ENCODE data around the gene PHF12. TPM values are rescaled to one million over a fixed set of nuclear protein-coding genes. Genes with fewer than 3 reads are reported as not detected.
A peak's percentile ranks its signal among the peaks of the same experiment; 100 is the strongest.
"Not testable (repeated sequence)": the region's sequence is repeated elsewhere in the genome, so short reads cannot be mapped to it uniquely, and the experiment has no call there.

Gene PHF12
- total RNA-seq, 2 experiments from 2014 or later: 66.5 to 67.4 TPM

- Mint-ChIP-seq H3K4me3 (peak overlapping the region; percentile 88), H3K27me3 (ENCODE audit: low read depth) (no peaks in the 10 kb centered on the region), H3K4me1 (ENCODE audit: low read depth) (peaks cover 43% of the 10 kb centered on the region), H3K27ac (peak overlapping the region; percentile 86), H3K9me3 (ENCODE audit: insufficient read depth) (no peaks in the 10 kb centered on the region), H3K36me3 (ENCODE audit: low read depth) (peaks cover 45% of the 10 kb centered on the region)
- ChIA-PET POLR2A (interaction anchor here (1.3 to 2.9 kb wide), 6 partner anchors 9 to 174 kb away, joined by 3 to 14 read pairs (median 9); partner anchors contain the start of genes FAM222B and NEK8), CTCF (interaction anchor here (0.6 to 4.8 kb wide), 17 partner anchors 9 to 305 kb away, joined by 3 to 41 read pairs (median 8); partner anchors contain the start of genes FAM222B, NEK8, PHF12 and TLCD1)
- ATAC-seq (no peak), DNase-seq (no peak)
Observed at GRCh38 chr17:28900986-28901726, 50.2 kb downstream of the PHF12 start.

- ChIA-PET POLR2A (interaction anchor here (0.7 to 2.0 kb wide), 5 partner anchors 28 to 180 kb away, joined by 3 to 10 read pairs (median 4); partner anchors contain the start of genes NEK8 and RPL23A), CTCF (interaction anchor here (1.1 to 7.9 kb wide), 5 partner anchors 27 to 172 kb away, joined by 4 to 64 read pairs (median 12); partner anchors contain the start of genes PHF12 and TLCD1)
- Mint-ChIP-seq H3K4me1 (ENCODE audit: low read depth) (peaks cover 54% of the 10 kb centered on the region), H3K4me3 (no peak overlapping the region), H3K27me3 (ENCODE audit: low read depth) (no peaks in the 10 kb centered on the region), H3K36me3 (ENCODE audit: low read depth) (peaks cover 45% of the 10 kb centered on the region), H3K27ac (peak overlapping the region; percentile 75), H3K9me3 (ENCODE audit: insufficient read depth) (no peaks in the 10 kb centered on the region)
- DNase-seq (no peak), ATAC-seq (no peak)
Observed at GRCh38 chr17:28899212-28899815, 52.0 kb downstream of the PHF12 start.

GRCh38 chr17:28898527-28898955 is 52.8 kb downstream of the PHF12 start:
- H3K4me1 Mint-ChIP-seq (ENCODE audit: low read depth): peaks cover 60% of the 10 kb centered on the region
- peak overlapping the region; percentile 95 for H3K27ac Mint-ChIP-seq
- DNase-seq (no peak), ATAC-seq (no peak)
- peaks cover 48% of the 10 kb centered on the region for H3K36me3 Mint-ChIP-seq (ENCODE audit: low read depth)
- POLR2A ChIA-PET: interaction anchor here (0.7 to 2.6 kb wide), 8 partner anchors 14 to 179 kb away, joined by 3 to 23 read pairs (median 6); partner anchors contain the start of genes NEK8, PHF12, RPL23A and TLCD1
- H3K9me3 Mint-ChIP-seq (ENCODE audit: insufficient read depth): no peaks in the 10 kb centered on the region
- H3K27me3 Mint-ChIP-seq (ENCODE audit: low read depth): no peaks in the 10 kb centered on the region
- CTCF ChIA-PET: interaction anchor here (0.8 to 7.9 kb wide), 10 partner anchors 27 to 217 kb away, joined by 3 to 64 read pairs (median 6); partner anchors contain the start of genes PHF12 and TLCD1
- H3K4me3 Mint-ChIP-seq: peak overlapping the region; percentile 98

GRCh38 chr17:28897769-28898526 is 53.4 kb downstream of the PHF12 start:
- H3K36me3 Mint-ChIP-seq (ENCODE audit: low read depth): peaks cover 54% of the 10 kb centered on the region
- peak overlapping the region; percentile 95 for H3K27ac Mint-ChIP-seq
- no peaks in the 10 kb centered on the region for H3K9me3 Mint-ChIP-seq (ENCODE audit: insufficient read depth)
- H3K4me3 Mint-ChIP-seq: peak overlapping the region; percentile 98
- ATAC-seq: no peak
- CTCF ChIA-PET: interaction anchor here (0.8 to 7.9 kb wide), 14 partner anchors 10 to 218 kb away, joined by 3 to 64 read pairs (median 5); partner anchors contain the start of genes PHF12, TLCD1 and TRAF4
- DNase-seq: peak; percentile 63
- H3K27me3 Mint-ChIP-seq (ENCODE audit: low read depth): no peaks in the 10 kb centered on the region
- peaks cover 60% of the 10 kb centered on the region for H3K4me1 Mint-ChIP-seq (ENCODE audit: low read depth)
- POLR2A ChIA-PET: interaction anchor here (0.9 to 2.6 kb wide), 10 partner anchors 13 to 179 kb away, joined by 3 to 23 read pairs (median 4); partner anchors contain the start of genes NEK8, PHF12, RPL23A and TLCD1

GRCh38 chr17:28896884-28897768 is 54.2 kb downstream of the PHF12 start, which contains the start of gene FLOT2:
TSS of gene FLOT2 (minus strand) at chr17:28897733. CDS start at chr17:28897574, 159 bp downstream.
- peaks cover 58% of the 10 kb centered on the region for H3K36me3 Mint-ChIP-seq (ENCODE audit: low read depth)
- H3K9me3 Mint-ChIP-seq (ENCODE audit: insufficient read depth): no peaks in the 10 kb centered on the region
- H3K27ac Mint-ChIP-seq: peak within 1 kb of the TSS; percentile 95
- peaks cover 66% of the 10 kb centered on the region for H3K4me1 Mint-ChIP-seq (ENCODE audit: low read depth)
- ATAC-seq (peak; percentile 74), DNase-seq (peak; percentile 73)
- POLR2A ChIA-PET: interaction anchor here (0.9 to 2.6 kb wide), 9 partner anchors 26 to 177 kb away, joined by 3 to 23 read pairs (median 4); partner anchors contain the start of genes NEK8, PHF12, RPL23A and TLCD1
- H3K27me3 Mint-ChIP-seq (ENCODE audit: low read depth): no peaks in the 10 kb centered on the region
- peak within 1 kb of the TSS; percentile 98 for H3K4me3 Mint-ChIP-seq
- CTCF ChIA-PET: interaction anchor here (0.9 to 7.9 kb wide), 17 partner anchors 11 to 219 kb away, joined by 3 to 64 read pairs (median 5); partner anchors contain the start of genes PHF12, TLCD1 and TRAF4

GRCh38 chr17:28896491-28896883 is 54.8 kb downstream of the PHF12 start:
- CTCF ChIA-PET: interaction anchor here (0.9 to 7.9 kb wide), 9 partner anchors 16 to 170 kb away, joined by 3 to 64 read pairs (median 5); partner anchors contain the start of gene TLCD1

GRCh38 chr17:28895794-28896447 is 55.4 kb downstream of the PHF12 start:
- H3K9me3 Mint-ChIP-seq (ENCODE audit: insufficient read depth): no peaks in the 10 kb centered on the region
- H3K4me1 Mint-ChIP-seq (ENCODE audit: low read depth): peaks cover 69% of the 10 kb centered on the region
- ChIA-PET CTCF (interaction anchor here (0.9 to 7.9 kb wide), 8 partner anchors 16 to 146 kb away, joined by 3 to 64 read pairs (median 5); no protein-coding TSS in a partner anchor), POLR2A (interaction anchor here (0.8 to 2.6 kb wide), 4 partner anchors 53 to 176 kb away, joined by 3 to 23 read pairs (median 4); partner anchors contain the start of genes FAM222B, PHF12 and RPL23A)
- H3K27ac Mint-ChIP-seq: peak overlapping the region; percentile 95
- no peaks in the 10 kb centered on the region for H3K27me3 Mint-ChIP-seq (ENCODE audit: low read depth)
- no peak for DNase-seq
- H3K36me3 Mint-ChIP-seq (ENCODE audit: low read depth): peaks cover 63% of the 10 kb centered on the region
- no peak for ATAC-seq
- peak overlapping the region; percentile 98 for H3K4me3 Mint-ChIP-seq

More at GRCh38 chr17:28896491-28896883, 54.8 kb downstream of the PHF12 start:
- H3K36me3 Mint-ChIP-seq (ENCODE audit: low read depth): peaks cover 58% of the 10 kb centered on the region
- H3K9me3 Mint-ChIP-seq (ENCODE audit: insufficient read depth): no peaks in the 10 kb centered on the region
- H3K27me3 Mint-ChIP-seq (ENCODE audit: low read depth): no peaks in the 10 kb centered on the region
- POLR2A ChIA-PET: interaction anchor here (0.8 to 2.6 kb wide), 5 partner anchors 54 to 177 kb away, joined by 3 to 23 read pairs (median 4); partner anchors contain the start of genes FAM222B, PHF12 and RPL23A
- no peak for DNase-seq
- peak overlapping the region; percentile 95 for H3K27ac Mint-ChIP-seq
- ATAC-seq: no peak
- H3K4me3 Mint-ChIP-seq: peak overlapping the region; percentile 98
- H3K4me1 Mint-ChIP-seq (ENCODE audit: low read depth): peaks cover 66% of the 10 kb centered on the region

GRCh38 chr17:28893248-28894183 is 57.8 kb downstream of the PHF12 start:
- Mint-ChIP-seq H3K4me3 (peak overlapping the region; percentile 76), H3K27ac (peak overlapping the region; percentile 97), H3K4me1 (ENCODE audit: low read depth) (peaks cover 74% of the 10 kb centered on the region), H3K36me3 (ENCODE audit: low read depth) (peaks cover 54% of the 10 kb centered on the region)
- H3K9me3 Mint-ChIP-seq (ENCODE audit: insufficient read depth); H3K27me3 Mint-ChIP-seq (ENCODE audit: low read depth): not testable (repeated sequence)
- ATAC-seq (peak; percentile 11), DNase-seq (peak; percentile 35)
- POLR2A ChIA-PET: interaction anchor here (0.6 to 2.8 kb wide), 12 partner anchors 9 to 182 kb away, joined by 3 to 13 read pairs (median 4); partner anchors contain the start of genes DHRS13, FAM222B, PHF12 and PROCA1
- CTCF ChIA-PET: interaction anchor here (0.7 to 7.9 kb wide), 13 partner anchors 9 to 223 kb away, joined by 3 to 64 read pairs (median 4); partner anchors contain the start of genes DHRS13, NEK8 and TLCD1

Data from activated CD8-positive, alpha-beta T cell treated with anti-CD3 and anti-CD28 coated beads, Interleukin-2, amount 10 ng/mL, durations not matched to agents 7 days and 5 days (primary cell).